ENCODE data around the gene GNPTG.

Gene GNPTG

DNA sequence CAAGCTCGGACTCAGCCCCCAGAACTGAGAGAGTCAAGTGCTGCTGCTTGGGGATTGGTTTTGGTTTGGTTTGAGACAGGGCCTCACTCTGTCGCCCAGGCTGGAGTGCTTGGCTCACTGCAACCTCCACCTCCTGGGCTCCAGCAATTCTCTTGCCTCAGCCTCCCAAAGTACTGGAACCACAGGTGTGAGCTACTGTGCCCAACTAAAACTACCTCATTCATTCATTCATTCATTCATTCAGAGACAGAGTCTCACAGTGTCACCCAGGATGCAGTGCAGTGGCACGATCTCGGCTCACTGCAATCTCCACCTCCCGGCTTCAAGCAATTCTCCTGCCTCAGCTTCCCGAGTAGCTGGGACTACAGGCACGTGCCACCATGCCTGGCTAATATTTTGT lies 38.0 kb downstream of the GNPTG start:
- TF ChIP-seq, protein P1, sequence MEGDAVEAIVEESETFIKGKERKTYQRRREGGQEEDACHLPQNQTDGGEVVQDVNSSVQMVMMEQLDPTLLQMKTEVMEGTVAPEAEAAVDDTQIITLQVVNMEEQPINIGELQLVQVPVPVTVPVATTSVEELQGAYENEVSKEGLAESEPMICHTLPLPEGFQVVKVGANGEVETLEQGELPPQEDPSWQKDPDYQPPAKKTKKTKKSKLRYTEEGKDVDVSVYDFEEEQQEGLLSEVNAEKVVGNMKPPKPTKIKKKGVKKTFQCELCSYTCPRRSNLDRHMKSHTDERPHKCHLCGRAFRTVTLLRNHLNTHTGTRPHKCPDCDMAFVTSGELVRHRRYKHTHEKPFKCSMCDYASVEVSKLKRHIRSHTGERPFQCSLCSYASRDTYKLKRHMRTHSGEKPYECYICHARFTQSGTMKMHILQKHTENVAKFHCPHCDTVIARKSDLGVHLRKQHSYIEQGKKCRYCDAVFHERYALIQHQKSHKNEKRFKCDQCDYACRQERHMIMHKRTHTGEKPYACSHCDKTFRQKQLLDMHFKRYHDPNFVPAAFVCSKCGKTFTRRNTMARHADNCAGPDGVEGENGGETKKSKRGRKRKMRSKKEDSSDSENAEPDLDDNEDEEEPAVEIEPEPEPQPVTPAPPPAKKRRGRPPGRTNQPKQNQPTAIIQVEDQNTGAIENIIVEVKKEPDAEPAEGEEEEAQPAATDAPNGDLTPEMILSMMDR (IDR thresholded peaks at IDR 0.05; ENCODE audit: borderline replicate concordance, insufficient read depth, low read depth, low read length), result no peak

DNA sequence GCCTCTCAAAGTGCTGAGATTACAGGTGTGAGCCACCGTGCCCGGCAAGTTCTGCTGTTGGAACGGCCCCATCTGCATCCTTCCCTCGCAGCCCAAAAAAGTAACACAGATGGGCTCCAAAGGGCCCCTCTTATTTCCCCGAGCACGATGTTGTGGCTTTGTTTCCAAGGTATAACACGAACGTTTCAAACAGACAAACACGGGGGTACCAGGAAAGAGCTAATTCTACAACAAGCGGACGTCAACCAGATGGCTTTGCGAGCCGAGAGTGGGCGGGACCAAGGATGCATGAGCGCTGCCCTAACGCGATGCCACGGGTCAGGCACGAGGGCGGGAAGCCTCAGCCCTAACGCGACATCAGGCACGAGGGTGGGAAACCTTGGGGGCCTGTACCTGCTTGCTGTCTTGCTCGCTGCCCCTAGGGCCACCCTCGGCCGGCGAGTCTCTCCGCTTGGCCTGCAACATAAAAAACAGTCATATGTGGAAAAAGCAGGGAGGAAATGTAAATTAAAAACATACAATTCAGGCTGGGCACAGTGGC lies 38.6 kb downstream of the GNPTG start:
- no peak overlapping the region for H3K4me3 ChIP-seq (ENCODE audit: low read depth, low read length)
- TF ChIP-seq, protein P1 (IDR thresholded peaks at IDR 0.05; ENCODE audit: borderline replicate concordance, insufficient read depth, low read depth, low read length), result no peak

More for the DNA sequence above, 38.0 kb downstream of the GNPTG start:
- no peak overlapping the region for H3K4me3 ChIP-seq (ENCODE audit: low read depth, low read length)

DNA sequence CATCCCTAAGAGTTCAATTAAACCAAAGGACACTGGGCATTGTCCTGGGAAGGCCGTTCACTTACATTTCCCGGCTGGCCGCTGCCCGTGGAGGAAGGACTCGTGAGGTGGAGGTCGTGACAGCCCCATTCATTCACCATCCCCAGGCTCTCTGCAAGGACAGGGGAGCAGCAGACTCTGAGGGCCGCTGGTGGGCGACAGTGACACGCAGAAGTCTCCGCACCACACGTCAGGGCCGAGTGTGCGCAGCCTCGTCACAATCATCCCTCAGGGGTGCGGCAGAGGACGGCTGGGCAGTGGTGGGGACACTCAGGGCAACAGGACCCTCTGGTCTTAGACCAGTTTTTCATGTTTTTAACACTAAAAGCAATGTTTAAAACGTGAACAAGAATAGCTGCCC lies 41.1 kb downstream of the GNPTG start:
- H3K4me3 ChIP-seq (ENCODE audit: low read depth, low read length), result no peak overlapping the region
- TF ChIP-seq, protein P1 (IDR thresholded peaks at IDR 0.05; ENCODE audit: borderline replicate concordance, insufficient read depth, low read depth, low read length), result no peak

DNA sequence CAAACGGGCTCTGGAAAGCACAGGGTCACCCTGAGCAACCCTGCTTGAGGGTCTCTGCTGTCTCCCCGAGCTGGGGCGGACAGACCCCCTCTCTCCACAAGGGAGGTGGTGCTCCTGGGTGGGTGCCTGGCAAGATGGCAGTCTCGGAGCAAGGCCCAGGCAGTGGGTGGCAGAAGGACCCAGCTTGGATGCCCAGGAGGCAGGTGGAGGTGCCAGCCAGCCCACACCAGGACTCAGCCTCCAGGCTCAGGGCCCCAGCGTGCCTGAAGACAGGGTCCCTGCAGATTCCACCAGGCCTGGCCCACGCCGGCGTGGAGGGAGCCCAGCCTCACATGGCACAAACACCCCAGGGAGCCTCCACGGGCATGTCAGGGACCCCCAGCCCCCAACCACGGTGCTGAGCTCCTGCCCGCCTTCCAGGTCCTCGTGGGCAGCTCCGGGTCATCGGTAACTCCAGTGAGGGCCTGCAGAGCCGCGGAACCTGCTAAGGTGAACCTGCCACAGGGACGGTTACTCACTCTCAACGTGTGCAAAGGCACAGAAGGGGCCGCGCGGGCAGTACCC lies 42.0 kb downstream of the GNPTG start:
- no peak overlapping the region for H3K4me3 ChIP-seq (ENCODE audit: low read depth, low read length)
- TF ChIP-seq, protein P1 (IDR thresholded peaks at IDR 0.05; ENCODE audit: borderline replicate concordance, insufficient read depth, low read depth, low read length), result no peak

DNA sequence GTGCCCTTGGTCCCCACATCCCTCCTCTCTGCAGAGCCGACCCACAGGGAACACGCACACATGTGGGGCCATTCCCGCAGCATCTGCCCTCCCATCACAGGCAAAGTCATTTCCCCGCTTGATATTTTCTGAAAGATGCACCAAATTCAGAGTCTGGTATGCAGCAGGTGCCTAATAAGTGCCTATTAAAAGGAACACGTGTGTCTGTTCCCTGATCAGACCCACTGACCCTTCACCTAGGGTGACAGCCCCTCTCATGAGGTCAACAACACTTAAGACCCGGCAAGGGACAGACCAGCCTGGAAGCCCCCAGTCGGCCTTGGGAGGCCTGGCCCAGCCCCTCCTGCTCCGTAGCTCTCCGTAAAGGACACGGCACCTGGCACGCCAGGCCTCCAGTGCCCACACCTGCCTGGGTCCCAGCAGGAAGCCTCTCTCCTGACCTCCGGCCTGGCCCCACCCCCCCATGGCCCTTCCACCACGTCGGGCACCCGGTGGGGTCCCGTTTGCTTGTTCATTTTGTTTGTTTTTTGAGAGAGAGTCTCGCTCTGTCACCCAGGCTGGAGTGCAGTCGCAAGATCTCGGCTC lies 42.7 kb downstream of the GNPTG start:
- TF ChIP-seq, protein P1 (IDR thresholded peaks at IDR 0.05; ENCODE audit: borderline replicate concordance, insufficient read depth, low read depth, low read length), result no peak
- no peak overlapping the region for H3K4me3 ChIP-seq (ENCODE audit: low read depth, low read length)

DNA sequence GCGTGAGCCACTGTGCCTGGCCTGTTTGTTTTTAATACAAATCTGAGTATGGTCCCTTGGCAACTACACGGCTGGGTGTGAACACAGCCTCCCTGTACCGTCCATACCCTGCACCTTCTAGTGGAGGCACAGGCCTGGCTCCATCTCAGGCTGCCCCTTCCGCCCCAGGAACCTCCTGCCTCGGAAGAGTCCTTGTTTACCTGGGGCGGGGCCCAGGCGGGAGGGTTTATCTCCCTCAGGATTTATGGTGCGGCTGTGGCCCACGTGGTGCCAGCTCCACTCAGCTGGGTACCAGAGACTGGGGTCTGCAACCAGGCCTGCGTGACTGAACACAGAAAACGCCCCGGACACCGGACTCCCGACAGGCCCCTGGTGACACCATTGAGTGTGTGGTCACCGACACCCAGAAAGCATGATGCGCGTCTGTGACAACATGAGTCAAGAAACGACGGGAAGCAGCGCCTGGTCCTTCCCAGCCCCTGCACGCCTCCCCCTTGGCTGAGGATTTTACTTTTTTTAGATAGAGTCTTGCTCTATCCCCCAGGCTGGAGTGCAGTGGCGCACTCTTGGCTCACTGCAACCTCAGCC lies 43.8 kb downstream of the GNPTG start:
- TF ChIP-seq, protein P1 (IDR thresholded peaks at IDR 0.05; ENCODE audit: borderline replicate concordance, insufficient read depth, low read depth, low read length), result no peak
- H3K4me3 ChIP-seq (ENCODE audit: low read depth, low read length), result no peak overlapping the region

DNA sequence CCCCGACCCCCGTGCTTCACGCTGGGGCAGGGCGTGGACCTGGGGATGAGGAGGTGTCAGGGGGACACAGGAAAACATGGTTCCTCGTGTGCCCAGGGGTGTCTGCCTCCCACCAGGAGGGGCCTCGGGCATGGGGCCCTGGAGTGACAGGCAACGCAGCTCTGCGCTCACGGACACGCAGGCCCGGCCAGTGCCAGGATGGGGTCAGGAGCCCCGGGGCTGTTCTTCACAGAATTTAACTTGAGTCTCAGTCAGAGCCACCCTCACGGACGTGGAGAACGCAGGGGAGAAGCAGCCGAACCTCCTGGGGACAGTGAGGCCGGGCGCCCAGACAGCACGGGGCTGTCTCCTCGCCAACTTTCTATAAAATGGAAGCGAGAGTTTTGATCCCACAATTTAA lies 46.0 kb downstream of the GNPTG start:
- TF ChIP-seq, protein P1 (IDR thresholded peaks at IDR 0.05; ENCODE audit: borderline replicate concordance, insufficient read depth, low read depth, low read length), result no peak
- no peak overlapping the region for H3K4me3 ChIP-seq (ENCODE audit: low read depth, low read length)

Measured in GM12875 (cell line).